DOHH2 (cell line): ENCODE data around the gene CEP112.

Experiments
- H3F3A ChIP-seq: fragments of 200-600 bp; sonication (generic), shearing (Covaris generic); 2 replicates; pipeline ENCODE4 v1.6.0; 2016; ENCODE audit warnings: antibody characterized with exemption, mild to moderate bottlenecking; ENCODE audit not compliant: control insufficient read depth, insufficient read depth
- H3K27ac ChIP-seq: fragments of 200-600 bp; sonication (generic); 2 replicates; pipeline ENCODE4 v1.5.1; 2014; ENCODE audit warnings: low read depth, mild to moderate bottlenecking, low read length, moderate library complexity
- H3K27me3 ChIP-seq: fragments of 200-600 bp; sonication (generic); 2 replicates; pipeline ENCODE4 v1.6.1; 2014; ENCODE audit warnings: mild to moderate bottlenecking, low read length, mixed read lengths; ENCODE audit not compliant: control insufficient read depth
- H3K36me3 ChIP-seq: fragments of 200-600 bp; sonication (generic); 2 replicates; pipeline ENCODE4 v1.6.1; 2014; ENCODE audit warnings: mild to moderate bottlenecking, low read length, moderate library complexity, mixed read lengths; ENCODE audit not compliant: control insufficient read depth
- H3K4me1 ChIP-seq: fragments of 200-600 bp; sonication (generic); 2 replicates; pipeline ENCODE4 v1.6.1; 2014; ENCODE audit warnings: mild to moderate bottlenecking, low read length, mixed read lengths; ENCODE audit not compliant: control insufficient read depth
- H3K4me2 ChIP-seq: fragments of 200-600 bp; sonication (generic); 2 replicates; pipeline ENCODE4 v1.6.0; 2014; ENCODE audit warnings: mild to moderate bottlenecking, low read length, moderate library complexity
- H3K4me3 ChIP-seq: fragments of 200-600 bp; sonication (generic); 2 replicates; pipeline ENCODE4 v1.5.1; 2014; ENCODE audit warnings: mild to moderate bottlenecking, low read length, mixed read lengths
- H3K79me2 ChIP-seq: fragments of 200-600 bp; sonication (generic); 2 replicates; pipeline ENCODE4 v1.6.1; 2014; ENCODE audit warnings: mild to moderate bottlenecking, low read length, mixed read lengths; ENCODE audit not compliant: control insufficient read depth
- H3K9me2 ChIP-seq: fragments of 200-600 bp; sonication (generic); replicated peaks from 2 replicates; pipeline ENCODE4 v1.6.1; 2014; ENCODE audit warnings: mild to moderate bottlenecking, low read length, mixed read lengths; ENCODE audit not compliant: control insufficient read depth
- H3K9me3 ChIP-seq: fragments of 200-600 bp; sonication (generic); 2 replicates; pipeline ENCODE4 v1.6.1; 2014; ENCODE audit warnings: antibody characterized with exemption, low read length, mixed read lengths; ENCODE audit not compliant: control insufficient read depth, insufficient read depth
- H4K20me1 ChIP-seq: fragments of 200-600 bp; sonication (generic); 2 replicates; pipeline ENCODE4 v1.6.0; 2014; ENCODE audit warnings: low read depth, mild to moderate bottlenecking, antibody characterized with exemption, low read length, moderate library complexity; ENCODE audit not compliant: control insufficient read depth, insufficient read depth
- EZH2phosphoT487 ChIP-seq: fragments of 200-600 bp; sonication (generic); IDR thresholded peaks from 2 replicates; pipeline ENCODE4 v1.6.1; 2017; ENCODE audit warnings: borderline replicate concordance, mild to moderate bottlenecking, antibody characterized with exemption, low read length, moderate library complexity, mixed read lengths
- TF ChIP-seq, protein P1 (sequence below): fragments of 200-600 bp; sonication (generic); IDR thresholded peaks from one replicate; pipeline ENCODE4 v1.5.1; 2014; ENCODE audit warnings: antibody characterized with exemption, mild to moderate bottlenecking, low read depth, low read length; ENCODE audit not compliant: poor library complexity, severe bottlenecking

CEP112 gene

DNA sequence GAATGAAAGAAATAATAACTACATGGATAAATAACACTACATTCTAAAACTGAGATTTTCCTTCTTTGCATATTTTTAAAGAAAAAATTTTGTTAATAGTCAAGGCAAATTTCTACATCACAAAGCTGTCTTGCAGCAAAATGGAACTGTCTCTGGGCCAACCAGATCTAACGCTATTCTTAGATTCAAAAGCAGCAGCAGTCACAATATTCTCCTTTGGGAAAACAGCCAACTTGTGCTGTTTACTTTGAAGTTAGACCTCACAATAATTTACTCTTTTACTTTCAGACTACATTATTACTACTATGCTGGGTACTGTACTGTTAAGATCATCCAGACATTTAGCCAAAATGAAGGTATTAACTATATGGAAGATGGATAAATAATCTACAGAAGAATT lies 189.1 kb downstream of the CEP112 start:
- Histone ChIP-seq H3K9me2 (no peaks in the 10 kb centered on the region), H3K4me3 (no peak overlapping the region), H3K4me1 (no peaks in the 10 kb centered on the region), H3K36me3 (no peaks in the 10 kb centered on the region), H3K9me3 (no peaks in the 10 kb centered on the region), H3K27me3 (no peaks in the 10 kb centered on the region), H4K20me1 (no peaks in the 10 kb centered on the region), H3K4me2 (no peak overlapping the region), H3K27ac (no peak overlapping the region), H3F3A (no peaks in the 10 kb centered on the region), H3K79me2 (no peaks in the 10 kb centered on the region)
- TF ChIP-seq EZH2phosphoT487, result no peak
- TF ChIP-seq, protein P1, sequence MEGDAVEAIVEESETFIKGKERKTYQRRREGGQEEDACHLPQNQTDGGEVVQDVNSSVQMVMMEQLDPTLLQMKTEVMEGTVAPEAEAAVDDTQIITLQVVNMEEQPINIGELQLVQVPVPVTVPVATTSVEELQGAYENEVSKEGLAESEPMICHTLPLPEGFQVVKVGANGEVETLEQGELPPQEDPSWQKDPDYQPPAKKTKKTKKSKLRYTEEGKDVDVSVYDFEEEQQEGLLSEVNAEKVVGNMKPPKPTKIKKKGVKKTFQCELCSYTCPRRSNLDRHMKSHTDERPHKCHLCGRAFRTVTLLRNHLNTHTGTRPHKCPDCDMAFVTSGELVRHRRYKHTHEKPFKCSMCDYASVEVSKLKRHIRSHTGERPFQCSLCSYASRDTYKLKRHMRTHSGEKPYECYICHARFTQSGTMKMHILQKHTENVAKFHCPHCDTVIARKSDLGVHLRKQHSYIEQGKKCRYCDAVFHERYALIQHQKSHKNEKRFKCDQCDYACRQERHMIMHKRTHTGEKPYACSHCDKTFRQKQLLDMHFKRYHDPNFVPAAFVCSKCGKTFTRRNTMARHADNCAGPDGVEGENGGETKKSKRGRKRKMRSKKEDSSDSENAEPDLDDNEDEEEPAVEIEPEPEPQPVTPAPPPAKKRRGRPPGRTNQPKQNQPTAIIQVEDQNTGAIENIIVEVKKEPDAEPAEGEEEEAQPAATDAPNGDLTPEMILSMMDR, result no peak

DNA sequence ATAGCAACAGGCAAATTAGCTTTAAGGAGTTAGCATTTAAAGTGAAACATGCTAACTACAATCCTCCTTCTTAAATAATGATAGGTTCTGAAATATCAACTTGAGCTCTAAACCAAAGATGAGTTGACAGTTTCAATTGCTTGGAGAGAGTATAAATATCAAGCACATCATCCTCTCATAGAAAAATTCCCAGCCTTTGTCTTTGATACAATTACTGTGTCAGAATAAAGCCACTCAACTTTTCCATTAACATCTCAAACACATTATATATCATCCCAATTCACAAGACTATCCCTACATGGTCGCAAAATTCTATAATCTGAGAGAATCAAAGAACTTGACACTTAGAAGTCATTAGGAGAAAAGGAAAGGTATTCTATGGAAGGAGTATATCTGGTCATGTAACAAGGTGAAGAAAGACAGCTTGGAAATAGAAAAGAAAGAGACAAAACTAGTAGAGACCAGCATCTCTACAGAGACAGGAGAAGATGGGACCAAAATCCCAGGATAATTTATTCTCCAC lies 189.8 kb downstream of the CEP112 start:
- H3K9me3 ChIP-seq, result no peaks in the 10 kb centered on the region
- H4K20me1 ChIP-seq, result no peaks in the 10 kb centered on the region
- no peaks in the 10 kb centered on the region for H3K4me1 ChIP-seq
- TF ChIP-seq, protein P1, result no peak
- TF ChIP-seq EZH2phosphoT487, result no peak
- no peaks in the 10 kb centered on the region for H3K9me2 ChIP-seq
- H3K27me3 ChIP-seq, result no peaks in the 10 kb centered on the region
- no peaks in the 10 kb centered on the region for H3K36me3 ChIP-seq
- no peaks in the 10 kb centered on the region for H3F3A ChIP-seq
- H3K79me2 ChIP-seq, result no peaks in the 10 kb centered on the region
- H3K27ac ChIP-seq, result no peak overlapping the region
- H3K4me3 ChIP-seq, result no peak overlapping the region
- H3K4me2 ChIP-seq, result no peak overlapping the region

DNA sequence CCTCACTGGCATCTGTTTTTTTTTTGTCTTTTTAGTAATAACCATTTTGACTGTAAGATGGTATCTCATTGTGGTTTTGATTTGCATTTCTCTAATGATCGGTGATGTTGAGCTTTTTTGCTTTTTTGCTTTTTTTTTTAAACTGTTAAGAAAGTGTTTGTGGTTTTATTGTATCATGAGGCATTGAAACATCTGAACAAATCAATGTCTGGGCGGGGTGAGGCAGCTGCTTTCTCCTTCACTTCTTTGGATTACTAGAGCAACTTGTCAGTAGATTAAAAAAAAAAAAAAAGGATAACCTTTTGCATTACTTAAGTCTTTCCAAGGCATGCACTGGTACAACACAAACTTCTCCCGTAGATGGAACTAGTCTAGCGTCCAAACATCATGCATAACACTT lies 191.7 kb downstream of the CEP112 start:
- Histone ChIP-seq H3F3A (no peaks in the 10 kb centered on the region), H3K9me2 (no peaks in the 10 kb centered on the region), H4K20me1 (no peaks in the 10 kb centered on the region), H3K27ac (no peak overlapping the region), H3K27me3 (no peaks in the 10 kb centered on the region), H3K79me2 (no peaks in the 10 kb centered on the region), H3K4me2 (no peak overlapping the region), H3K4me3 (no peak overlapping the region), H3K9me3 (no peaks in the 10 kb centered on the region), H3K4me1 (no peaks in the 10 kb centered on the region), H3K36me3 (no peaks in the 10 kb centered on the region)
- TF ChIP-seq EZH2phosphoT487, result no peak
- TF ChIP-seq, protein P1, result no peak
